A549 treated with ZK216348 at 1 μM for 4 hours (cell line): ENCODE measurements around the gene NT5C. TPM values are rescaled to one million over a fixed set of nuclear protein-coding genes. Genes with fewer than 3 reads are reported as not detected.

Experiments used
- total RNA-seq: library from RNA; stranded (reverse); fragments of 200-300 nt; extraction: Qiagen RNA extraction; gene quantifications from 5 replicates; pipeline ENCODE4 v1.2.3, GENCODE V29; 2022; ENCODE audit warnings: low read depth

Gene NT5C
- total RNA-seq: 82.9 to 136 TPM (median 131 TPM) in 5 replicates

DNA sequence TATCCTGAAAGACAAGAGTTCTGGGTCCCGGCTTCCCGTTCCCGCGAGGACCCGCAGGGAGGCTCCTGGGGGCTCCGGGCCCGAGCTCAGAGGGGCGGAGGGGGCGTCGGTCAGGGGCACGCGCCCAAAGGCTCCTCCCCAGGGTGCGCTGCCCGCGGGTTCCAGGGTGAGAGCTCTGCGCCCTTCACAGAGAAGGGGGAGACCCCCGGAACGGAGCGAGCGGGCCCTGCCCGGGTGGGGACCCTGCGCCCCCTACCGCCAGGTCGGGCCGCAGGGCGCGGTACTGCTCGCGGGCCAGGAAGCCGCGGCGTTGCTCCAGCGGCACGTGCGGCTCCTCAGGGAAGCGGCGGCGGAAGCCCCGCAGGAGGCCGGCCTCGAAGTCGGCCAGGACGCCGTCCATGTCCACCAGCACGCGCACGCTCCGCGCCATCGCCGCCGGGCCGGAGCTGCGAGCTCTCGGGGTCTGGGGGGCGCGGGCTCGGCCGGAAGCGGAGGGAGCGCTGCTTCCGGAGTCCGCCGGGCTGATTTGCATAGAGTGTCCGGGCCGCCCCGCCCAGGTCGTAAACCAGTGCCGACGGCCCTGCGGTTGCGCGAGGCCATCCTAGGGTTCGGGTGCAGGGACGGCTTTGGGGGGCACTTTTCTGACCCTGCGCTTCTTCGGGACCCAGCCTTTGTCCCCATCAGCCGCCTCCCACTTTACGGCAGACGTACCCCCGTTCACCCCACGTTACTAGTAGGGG, at the start of gene NT5C:
NT5C (minus strand) TSS at position 465 of the 740 bp plus-strand sequence; CDS start at position 430, 35 bp downstream.

GRCh38 chr17:75154195-75155106, 22.9 kb upstream of the NT5C start, which contains the start of gene JPT1:
Gene JPT1, minus strand, starts transcription at chr17:75154512. Its CDS starts 115 bp downstream, at chr17:75154397.

DNA sequence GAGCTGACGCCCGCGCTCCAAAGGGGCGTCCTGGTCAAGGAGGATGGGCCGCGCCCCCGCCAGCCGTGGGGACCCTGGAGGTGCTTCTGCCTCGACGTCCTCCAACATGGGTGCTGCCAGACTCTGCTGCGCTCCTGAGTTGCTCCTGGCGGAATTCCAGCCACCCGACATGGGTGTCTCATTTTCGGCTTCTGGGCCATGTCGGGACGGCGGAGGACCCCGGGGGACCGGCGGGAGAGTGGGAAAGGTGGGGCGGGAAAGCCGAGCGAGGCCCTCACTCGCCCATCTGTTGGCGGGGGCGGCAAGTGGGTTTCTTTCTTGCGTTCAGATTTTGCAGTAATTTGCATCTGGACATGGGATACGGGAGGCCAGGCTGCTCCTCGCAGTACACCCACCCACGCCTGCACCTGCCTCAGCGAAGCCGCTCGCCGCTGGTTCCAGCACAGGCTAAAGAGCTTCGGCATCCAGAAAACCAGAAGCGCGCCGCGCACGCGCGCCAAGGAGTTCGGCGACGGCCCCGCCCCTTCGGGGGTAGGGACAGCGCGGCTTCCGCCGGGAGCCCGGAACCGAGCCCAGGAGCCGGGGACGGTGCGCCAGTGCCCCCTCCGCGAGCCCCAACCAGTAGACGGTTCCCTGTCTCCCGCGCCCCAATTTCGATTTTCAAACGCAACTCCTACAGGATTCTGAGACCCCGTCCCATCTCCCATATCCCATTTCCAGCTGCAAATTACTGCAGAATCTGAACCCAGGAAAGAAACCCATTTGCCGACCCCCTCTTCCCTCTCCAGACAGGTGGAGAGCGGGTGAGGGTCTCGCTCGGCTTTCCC, 21.9 kb downstream of the NT5C start, which contains the start of gene ARMC7:
ARMC7 (plus strand) TSS at position 563 of the 827 bp plus-strand sequence. CDS start 320 bp downstream, outside the sequence.

GRCh38 chr17:75087558-75088453, 43.7 kb downstream of the NT5C start, which contains the start of gene SLC16A5:
Gene SLC16A5, plus strand, starts transcription at chr17:75087954. Its CDS starts 5,683 bp downstream, at chr17:75093637.

Other genes with a start within 250 kb of the NT5C start
- gene FADS6, start 238.1 kb downstream of the NT5C start, total RNA-seq: not detected in 5 replicates
- gene USH1G, start 208.5 kb downstream of the NT5C start, total RNA-seq: 0.08 to 0.18 TPM (median 0.12 TPM) in 4 of 5 replicates, not detected in the other
- gene OTOP2, start 207.5 kb downstream of the NT5C start, total RNA-seq: 0.06 to 0.14 TPM in 2 of 5 replicates, not detected in the others
- not detected in 5 replicates for gene OTOP3, start 195.8 kb downstream of the NT5C start, total RNA-seq
- gene HID1, start 159.0 kb downstream of the NT5C start, total RNA-seq: 7.1 to 12.7 TPM (median 11.0 TPM) in 5 replicates
- 41.1 to 73.3 TPM (median 64.5 TPM) in 5 replicates for gene CDR2L, start 144.1 kb downstream of the NT5C start, total RNA-seq
- gene MRPL58, start 119.1 kb downstream of the NT5C start, total RNA-seq: 75.8 to 85.3 TPM (median 76.5 TPM) in 5 replicates
- 453 to 615 TPM (median 486 TPM) in 5 replicates for gene ATP5PD, start 84.8 kb downstream of the NT5C start, total RNA-seq
- 26.4 to 33.7 TPM (median 30.7 TPM) in 5 replicates for gene KCTD2, start 84.5 kb downstream of the NT5C start, total RNA-seq
- 16.8 to 35.9 TPM (median 29.7 TPM) in 5 replicates for gene SLC16A5, start 43.8 kb downstream of the NT5C start, total RNA-seq
- gene ARMC7, start 21.8 kb downstream of the NT5C start, total RNA-seq: 17.4 to 21.8 TPM (median 18.7 TPM) in 5 replicates
- 675 to 933 TPM (median 796 TPM) in 5 replicates for gene JPT1, start 22.8 kb upstream of the NT5C start, total RNA-seq
- gene SUMO2, start 51.2 kb upstream of the NT5C start, total RNA-seq: 296 to 622 TPM (median 397 TPM) in 5 replicates
- 102 to 109 TPM (median 103 TPM) in 5 replicates for gene NUP85, start 73.9 kb upstream of the NT5C start, total RNA-seq
- 25.1 to 35.6 TPM (median 29.2 TPM) in 5 replicates for gene GGA3, start 129.9 kb upstream of the NT5C start, total RNA-seq
- 143 to 181 TPM (median 173 TPM) in 5 replicates for gene MRPS7, start 130.1 kb upstream of the NT5C start, total RNA-seq
- 31.3 to 40.8 TPM (median 37.9 TPM) in 5 replicates for gene MIF4GD, start 139.5 kb upstream of the NT5C start, total RNA-seq
- 13.9 to 20.3 TPM (median 18.8 TPM) in 5 replicates for gene SLC25A19, start 157.7 kb upstream of the NT5C start, total RNA-seq